Measurements from ENCODE around the gene SLAMF8.

Gene SLAMF8

GRCh38 chr1:159826441-159827101, at the start of gene SLAMF8:
TSS of gene SLAMF8 (plus strand) at chr1:159826873. CDS start at chr1:159826899, 26 bp downstream.
- peak; percentile 30 for DNase-seq

DNA sequence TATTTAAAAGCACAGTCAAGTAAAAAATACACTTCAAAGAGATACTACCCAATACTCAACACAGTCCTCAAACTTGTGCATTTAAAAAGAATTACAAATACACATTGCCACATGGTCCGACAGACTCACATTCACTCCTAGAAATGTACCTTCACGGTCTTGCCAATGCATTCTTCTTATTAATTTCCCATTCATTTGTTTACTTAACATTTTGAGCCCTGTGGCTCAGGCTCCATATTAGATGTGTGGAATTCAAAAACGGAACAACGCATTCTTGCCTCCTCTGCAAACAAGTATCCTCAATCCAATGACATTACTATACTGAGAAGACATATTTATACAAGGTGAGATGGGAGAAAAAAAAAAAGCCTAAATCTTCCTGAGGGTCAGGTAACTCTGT, 48.4 kb upstream of the SLAMF8 start:
- no peak for DNase-seq

GRCh38 chr1:159779403-159779851, 47.2 kb upstream of the SLAMF8 start:
- DNase-seq: no peak

- DNase-seq: peak; percentile 98
These were observed 45.8 kb upstream of the SLAMF8 start, which contains the start of gene DUSP23 for GRCh38 chr1:159780583-159781582. TSS of gene DUSP23 (plus strand) at chr1:159780962. CDS start at chr1:159781101, 139 bp downstream.

- no peak for DNase-seq
These were observed 44.7 kb upstream of the SLAMF8 start for GRCh38 chr1:159781992-159782391.

DNA sequence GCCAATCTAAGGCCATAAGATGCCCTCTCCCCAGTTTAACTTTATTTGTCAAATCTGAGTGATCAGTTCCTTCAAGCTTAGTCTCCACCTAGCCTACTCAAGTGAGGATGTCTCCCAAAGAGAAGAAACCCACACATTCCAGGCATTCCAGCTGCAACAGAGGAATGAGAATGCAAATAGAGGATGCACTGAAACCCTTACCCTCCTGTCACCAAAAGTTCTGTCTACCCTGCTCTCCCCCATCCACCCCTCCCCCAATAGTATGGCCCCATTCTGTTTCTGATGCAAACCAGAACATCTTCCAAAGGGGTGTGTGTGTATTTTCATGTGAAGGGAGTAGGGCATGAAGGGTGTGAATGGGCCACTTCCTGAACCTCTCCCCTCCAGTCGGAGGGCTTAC, 42.9 kb upstream of the SLAMF8 start:
- no peak for DNase-seq

- no peak for DNase-seq
These were observed 40.2 kb upstream of the SLAMF8 start for GRCh38 chr1:159786465-159786864.

DNA sequence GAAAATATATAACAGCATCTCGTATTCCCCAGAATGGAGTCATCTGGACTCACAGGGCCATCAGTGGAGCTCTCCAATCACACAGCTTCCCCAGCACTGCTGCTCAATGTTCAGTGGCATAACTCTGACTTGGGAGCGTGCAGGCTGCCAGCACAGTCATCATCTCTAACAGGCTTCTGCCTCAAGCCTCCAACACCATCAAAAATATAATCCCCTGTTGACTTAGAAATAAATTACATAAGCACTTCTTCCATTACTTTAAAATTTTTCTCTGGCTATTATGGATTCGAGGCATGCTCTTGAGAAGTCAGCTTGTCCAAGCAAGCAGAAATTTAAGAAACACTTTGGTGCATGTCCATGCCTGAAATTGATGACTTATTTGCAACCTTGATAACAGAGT, 39.7 kb upstream of the SLAMF8 start:
- DNase-seq: no peak

- DNase-seq: no peak
These were observed 36.3 kb upstream of the SLAMF8 start for GRCh38 chr1:159790237-159790917.

GRCh38 chr1:159791031-159791430, 35.6 kb upstream of the SLAMF8 start:
- no peak for DNase-seq

DNA sequence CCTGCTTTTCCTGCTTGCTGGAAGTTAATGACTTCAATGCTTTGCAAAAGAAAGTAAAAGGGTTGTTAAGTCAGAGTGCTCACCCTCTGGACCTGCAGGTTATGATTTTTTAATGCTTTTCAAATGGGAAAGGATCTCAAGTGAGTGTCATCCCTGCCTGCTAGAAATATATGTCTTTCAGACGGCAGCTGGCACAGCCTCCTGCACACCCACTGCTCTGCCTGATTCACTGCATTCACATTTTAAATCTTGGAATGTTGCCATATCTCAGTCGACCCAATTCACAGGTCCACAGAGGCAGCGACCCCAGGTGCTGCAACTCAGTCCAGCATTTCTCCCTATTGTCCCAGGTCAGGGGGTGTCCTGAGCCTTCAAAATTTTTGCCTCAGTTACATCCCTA, 35.2 kb upstream of the SLAMF8 start:
- DNase-seq: no peak

- DNase-seq: no peak
These were observed 31.1 kb upstream of the SLAMF8 start for GRCh38 chr1:159795534-159795933.

- DNase-seq: peak; percentile 36
These were observed 27.8 kb upstream of the SLAMF8 start for GRCh38 chr1:159798893-159799292.

DNA sequence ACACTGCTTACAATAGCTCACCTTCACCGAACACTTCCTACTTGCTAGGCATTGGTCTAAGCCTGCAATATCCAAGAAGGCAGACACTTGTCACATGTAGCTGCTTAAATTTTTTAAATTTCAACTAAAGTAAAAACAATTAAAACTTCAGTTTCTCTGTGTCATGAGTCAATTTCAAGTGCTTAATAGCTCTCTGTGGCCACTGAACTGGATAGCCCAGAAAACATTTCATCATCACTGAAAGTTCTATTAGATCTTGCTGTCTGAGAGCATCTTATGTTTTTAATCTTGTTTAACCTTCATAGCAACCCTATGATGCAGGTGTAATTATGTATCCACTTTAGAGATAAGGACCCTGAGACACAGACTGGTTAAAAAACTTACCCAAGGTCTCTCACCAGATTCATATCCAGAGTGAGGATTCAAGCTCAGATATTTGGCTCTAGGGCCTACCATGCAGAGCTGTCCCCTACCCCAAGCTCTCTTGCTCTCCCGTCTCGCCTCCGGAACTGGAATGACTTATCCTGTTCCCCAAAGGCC, 27.2 kb upstream of the SLAMF8 start:
- no peak for DNase-seq

DNA sequence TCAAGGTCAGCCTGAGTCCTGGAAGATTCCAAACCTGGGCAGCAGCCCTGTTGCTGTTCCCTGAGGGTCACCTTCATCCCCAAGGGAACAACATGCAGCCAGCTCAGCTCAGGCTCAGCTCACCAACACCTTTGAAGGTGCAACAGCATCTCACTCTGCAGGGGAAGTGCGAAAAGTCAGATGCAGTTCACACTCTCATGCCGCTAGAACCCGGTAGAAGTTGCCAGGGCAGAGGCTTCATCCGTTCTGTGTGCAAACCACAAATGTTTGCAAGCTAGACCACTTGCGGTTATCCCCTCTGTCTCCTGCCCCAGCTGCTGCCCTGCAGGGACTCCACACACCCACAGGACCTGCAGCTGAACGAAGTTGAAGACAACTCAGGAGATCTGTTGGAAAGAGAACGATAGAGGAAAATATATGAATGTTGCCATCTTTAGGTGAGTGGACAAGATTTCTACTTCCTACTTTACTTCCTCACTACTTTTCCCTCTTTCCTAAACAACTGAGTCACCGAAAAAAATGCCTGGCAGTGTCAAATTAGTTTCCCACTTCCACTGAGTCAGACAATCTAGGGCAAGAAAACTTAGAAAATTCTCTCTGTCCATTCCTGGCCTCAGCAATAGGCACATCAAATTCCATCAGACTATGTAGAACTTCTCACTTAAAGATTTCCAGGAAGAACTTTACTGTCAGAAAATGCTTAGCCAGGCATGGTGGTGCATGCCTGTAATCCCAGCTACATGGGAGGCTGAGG, 26.3 kb upstream of the SLAMF8 start:
- DNase-seq: peak; percentile 26

DNA sequence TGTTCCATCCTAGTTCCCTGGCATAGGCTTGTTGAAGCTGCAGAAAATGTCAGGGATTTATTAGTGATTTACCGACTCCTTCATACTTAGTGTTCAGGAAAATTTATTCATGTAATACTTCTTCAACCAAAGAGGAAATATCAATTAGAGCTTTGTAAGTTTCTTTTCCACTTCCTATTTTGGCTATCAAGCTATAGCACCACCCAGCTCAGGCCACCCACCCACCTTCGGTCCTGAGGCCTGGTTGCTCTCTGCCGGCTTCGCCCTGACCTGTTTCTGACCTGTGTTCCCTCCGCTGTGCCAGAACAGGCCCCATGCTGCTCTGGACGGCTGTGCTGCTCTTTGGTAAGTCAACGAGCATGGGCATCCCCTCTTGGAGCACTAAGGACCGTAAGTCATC, 24.6 kb upstream of the SLAMF8 start, which contains the start of gene FCRL6:
TSS of gene FCRL6 (plus strand) at position 250 of the 400 bp plus-strand sequence. CDS start at position 315, 65 bp downstream.
- no peak for DNase-seq

- DNase-seq: no peak
These were observed 22.6 kb upstream of the SLAMF8 start for GRCh38 chr1:159803956-159804689.

- DNase-seq: no peak
These were observed 21.7 kb upstream of the SLAMF8 start for GRCh38 chr1:159804924-159805323.

DNA sequence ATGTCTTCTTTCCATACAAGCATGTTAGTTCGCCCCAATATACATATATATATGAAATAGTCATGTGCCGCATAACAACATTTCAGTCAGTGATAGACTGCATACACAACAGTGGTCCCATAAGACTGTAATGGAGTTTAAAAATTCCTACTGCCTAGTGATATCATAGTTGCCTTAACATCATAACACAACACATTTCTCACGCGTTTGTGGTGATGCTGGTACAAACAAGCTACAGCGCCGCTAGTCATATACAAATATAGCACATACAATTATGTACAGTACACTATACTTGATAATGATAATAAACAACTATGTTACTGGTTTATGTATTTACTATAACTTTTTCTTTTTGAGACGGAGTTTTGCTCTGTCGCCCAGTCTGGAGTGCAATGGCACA, 10.7 kb upstream of the SLAMF8 start:
- no peak for DNase-seq

DNA sequence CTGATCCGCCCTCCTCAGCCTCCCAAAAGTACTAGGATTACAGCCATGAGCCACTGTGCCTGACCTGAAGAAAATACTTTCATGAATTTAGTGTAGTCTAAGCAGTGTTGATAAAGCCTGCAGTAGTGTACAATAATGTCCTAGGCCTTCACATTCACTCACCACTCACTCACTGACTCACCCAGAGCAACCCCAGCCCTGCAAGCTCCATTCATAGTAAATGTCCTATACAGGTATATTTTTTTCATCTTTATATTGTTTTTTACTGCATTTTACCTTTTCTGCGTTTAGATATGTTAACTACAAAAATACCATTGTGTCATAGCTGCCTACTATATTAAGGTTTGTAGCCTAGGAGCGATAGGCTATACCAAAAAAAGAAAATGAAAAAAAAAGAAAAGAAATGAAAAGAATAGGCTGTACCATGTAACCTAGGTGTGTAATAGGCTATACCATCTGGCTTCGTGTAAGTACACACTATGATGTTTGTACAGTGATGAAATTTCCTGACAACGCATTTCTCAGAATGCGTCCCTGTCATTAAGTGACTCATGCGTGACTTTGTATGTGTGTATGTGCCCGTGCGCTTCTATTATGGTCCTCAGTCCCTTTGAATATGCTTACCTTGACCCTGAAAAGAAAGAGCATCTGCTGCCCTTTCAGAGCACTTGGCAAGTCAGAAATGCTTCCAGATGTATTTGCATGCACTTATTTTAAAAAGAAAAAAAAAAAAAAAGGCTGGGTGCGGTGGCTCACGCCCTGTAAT, 9.2 kb upstream of the SLAMF8 start:
- no peak for DNase-seq
